Activated CD4-positive, alpha-beta T cell treated with anti-CD3 and anti-CD28 coated beads, Interleukin-2, Interleukin-6, amounts not matched to agents 100 ng/mL and 50 ng/mL, durations not matched to agents 16 hours and 8 hours (primary cell): ENCODE data around the gene FAXDC2.
A peak's percentile ranks its signal among the peaks of the same experiment; 100 is the strongest.
"Not testable (repeated sequence)": the region's sequence is repeated elsewhere in the genome, so short reads cannot be mapped to it uniquely, and the experiment has no call there.

ENCODE experiments used
- DNase-seq: peaks from one replicate; pipeline ENCODE4 v3.0.0-alpha.2; 2020

FAXDC2 gene

GRCh38 chr5:154829589-154830218, 20.7 kb downstream of the FAXDC2 start:
- DNase-seq = peak; percentile 43

GRCh38 chr5:154829181-154829588, 21.2 kb downstream of the FAXDC2 start:
- no peak for DNase-seq

- DNase-seq = no peak
These were observed 26.3 kb downstream of the FAXDC2 start for GRCh38 chr5:154824070-154824469.

DNA sequence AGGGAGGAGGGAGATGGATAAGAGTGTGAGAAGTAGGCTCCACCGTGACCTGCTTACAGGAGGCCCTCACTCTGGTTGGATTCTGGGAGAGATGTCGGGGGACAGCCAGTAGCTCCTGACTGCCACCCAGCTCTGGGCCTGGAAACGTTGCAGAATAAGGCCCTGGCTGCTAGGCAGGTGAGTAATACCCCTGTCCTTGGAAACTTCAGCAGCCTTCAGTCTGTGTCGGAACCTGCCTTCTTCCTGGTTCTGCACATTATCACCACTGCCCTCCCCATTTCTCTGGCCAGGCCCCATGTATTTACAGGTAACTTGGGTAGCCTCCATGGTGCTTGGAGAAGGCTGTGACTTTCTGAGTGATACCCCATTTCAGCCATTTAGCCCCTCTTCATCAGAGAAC, 26.8 kb downstream of the FAXDC2 start:
- no peak for DNase-seq

DNA sequence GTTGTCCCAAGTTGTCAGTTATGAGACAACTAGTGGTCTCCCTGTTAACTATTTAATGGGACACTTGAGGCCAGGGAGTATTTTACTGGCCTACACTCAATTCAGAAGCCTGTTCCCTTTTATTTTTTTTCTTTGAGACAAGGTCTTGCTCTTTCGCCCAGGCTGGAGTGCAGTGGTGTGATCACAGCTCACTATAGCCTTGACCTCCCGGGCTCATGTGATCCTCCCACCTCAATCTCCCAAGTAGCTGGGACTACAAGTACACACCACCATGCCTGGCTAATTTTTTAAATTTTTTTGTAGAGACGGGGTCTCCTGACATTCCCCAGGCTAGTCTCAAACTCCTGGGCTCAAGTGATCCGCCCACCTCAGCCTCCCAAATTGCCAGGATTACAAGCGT, 27.5 kb downstream of the FAXDC2 start:
- not testable (repeated sequence) for DNase-seq

- DNase-seq = no peak
These were observed 30.0 kb downstream of the FAXDC2 start for GRCh38 chr5:154820383-154820782.

GRCh38 chr5:154819546-154819945, 30.9 kb downstream of the FAXDC2 start:
- DNase-seq = no peak

DNA sequence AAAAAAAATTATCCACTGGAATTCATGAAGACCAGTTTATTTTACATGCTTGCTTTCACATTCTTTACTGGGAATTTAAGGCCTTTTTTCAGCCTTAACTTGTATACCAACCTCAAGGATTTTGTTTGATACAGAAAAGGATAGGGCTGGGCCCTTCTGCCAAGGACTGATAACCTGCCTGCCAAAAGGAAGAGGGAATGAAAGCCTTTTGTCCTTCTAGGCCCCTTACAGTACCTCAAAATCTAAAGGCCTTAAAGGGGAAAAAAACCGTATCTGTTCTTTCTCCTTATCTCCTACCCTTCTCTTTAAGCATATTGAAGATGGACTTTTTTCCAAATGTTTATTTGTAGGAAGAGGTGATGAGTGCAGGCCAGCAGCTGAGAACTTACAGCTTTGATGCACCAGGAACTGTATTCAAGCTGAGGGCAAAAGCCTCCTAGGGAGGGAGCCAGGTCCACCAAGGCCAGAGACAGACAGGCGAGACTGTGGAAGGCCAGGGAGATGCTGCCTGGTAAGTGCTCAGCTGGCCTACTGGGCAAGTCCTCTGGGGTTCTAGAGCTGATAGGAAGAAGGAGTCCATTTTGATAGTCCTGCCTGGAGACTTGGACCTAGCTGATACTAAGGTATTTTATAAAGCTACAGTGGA, 31.8 kb downstream of the FAXDC2 start:
- no peak for DNase-seq

DNA sequence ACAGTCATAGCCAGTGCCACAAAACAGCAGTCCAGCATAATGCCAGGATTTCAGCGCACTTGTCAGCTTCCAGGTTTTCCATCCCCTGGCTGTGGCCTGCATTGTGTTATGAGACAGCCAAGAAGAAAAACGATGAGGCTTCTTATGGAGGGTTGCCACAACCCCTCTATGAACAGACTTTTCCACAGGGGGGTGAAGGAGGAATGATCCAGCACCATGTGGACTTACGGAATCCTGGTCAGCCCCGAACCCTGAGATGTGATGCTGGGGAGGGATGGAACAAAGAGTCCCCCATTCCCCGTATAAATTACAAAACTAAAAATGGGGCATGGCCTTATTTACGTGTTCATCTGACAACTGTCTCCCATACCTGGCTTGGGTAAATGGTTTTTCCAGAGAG, 32.6 kb downstream of the FAXDC2 start:
- DNase-seq = no peak

DNA sequence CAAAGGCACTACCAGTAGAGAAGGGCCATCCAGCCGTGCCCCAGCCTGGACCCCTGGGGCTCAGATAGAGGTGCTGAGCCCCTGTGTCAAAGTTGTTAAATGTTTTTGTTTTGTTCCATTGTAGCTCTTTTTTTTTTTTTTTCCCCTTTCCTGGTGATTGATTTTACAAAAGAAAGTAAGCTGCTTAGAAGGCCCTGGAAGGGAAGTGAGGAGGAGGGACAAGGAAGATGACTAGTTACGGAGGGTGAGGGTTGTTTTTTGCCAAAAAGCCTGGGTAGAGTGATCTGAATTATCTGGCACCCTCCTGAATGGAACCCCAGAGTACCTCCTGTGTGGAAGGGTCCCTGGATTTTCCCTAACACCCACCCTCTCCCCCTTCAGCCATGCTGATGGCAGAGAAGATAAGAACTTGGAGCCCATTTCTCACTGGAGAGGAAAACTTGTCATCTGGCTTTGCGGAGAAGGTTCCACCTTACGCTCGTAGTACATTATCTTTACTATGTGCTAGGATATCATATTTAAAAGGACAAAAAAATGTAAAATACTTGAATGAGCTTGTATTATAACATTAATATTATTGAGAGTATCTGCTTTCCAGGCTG, 33.4 kb downstream of the FAXDC2 start:
- DNase-seq = no peak

DNA sequence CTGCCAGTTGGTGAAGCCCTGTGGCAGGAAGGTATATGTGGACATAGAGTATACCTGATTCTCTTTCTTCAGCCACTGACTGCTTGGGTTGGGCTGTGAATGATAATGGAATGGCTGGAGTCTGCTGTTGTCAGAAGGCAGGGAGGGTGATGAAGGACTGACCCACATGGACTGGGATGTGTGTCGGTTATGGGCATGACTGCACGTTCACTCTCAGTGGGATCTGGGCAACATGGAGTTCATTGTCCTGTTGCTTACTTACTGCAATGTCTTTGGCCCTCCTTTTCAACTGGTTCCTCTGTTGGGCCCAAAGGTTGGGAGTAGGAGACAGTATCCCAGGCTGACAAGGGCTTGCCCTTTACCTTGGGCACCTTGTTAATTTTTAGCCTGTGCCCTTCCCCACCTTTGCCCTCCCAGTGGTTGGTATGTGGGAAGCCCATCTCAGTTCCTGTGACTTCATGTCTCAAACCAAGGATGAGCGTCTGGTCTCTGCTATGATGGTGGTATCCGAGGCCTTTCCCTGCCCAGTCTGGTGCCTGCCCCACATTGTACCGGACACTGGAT, 34.6 kb downstream of the FAXDC2 start:
- no peak for DNase-seq

- no peak for DNase-seq
These were observed 35.4 kb downstream of the FAXDC2 start for GRCh38 chr5:154815025-154815424.

- no peak for DNase-seq
These were observed 36.7 kb downstream of the FAXDC2 start for GRCh38 chr5:154813736-154814135.

DNA sequence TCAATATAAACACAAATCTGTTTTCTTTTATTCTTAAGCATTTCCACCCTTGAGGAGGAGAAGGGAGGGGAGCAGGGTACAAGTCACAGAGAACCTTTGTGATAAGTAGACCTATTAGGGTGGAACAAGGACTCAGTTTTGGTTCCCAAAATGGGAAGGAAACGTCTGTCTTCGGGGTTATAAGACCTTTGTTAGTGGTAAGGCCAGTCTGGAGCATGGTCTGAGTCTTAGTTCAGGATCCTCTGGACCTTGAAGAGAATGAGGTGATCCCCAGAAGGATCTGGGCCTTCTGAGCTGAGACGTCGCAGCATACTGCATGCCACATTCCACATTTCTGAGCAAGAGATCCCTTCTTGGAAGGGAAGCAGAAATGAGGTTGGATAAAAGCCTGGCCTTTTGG, 37.2 kb downstream of the FAXDC2 start:
- DNase-seq = no peak

- peak; percentile 67 for DNase-seq
These were observed 38.5 kb downstream of the FAXDC2 start for GRCh38 chr5:154811653-154812465.

DNA sequence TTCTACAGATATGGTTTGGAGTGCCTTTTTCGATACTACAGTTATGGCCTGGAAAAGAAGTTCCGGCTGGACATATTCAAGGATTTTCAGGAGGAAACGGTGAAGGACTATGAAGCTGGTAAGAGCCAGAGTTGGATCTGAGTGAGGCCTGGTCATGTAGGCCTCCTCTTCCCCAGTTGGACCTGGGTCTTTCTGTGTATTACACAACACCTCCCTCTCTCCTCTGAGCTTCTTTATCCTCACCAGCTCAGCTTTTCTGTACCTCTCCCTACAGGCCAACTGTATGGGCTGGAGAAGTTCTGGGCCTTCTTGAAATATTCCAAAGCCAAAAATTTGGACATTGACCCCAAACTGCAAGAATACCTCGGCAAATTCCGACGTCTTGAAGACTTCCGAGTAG, 39.2 kb downstream of the FAXDC2 start:
- DNase-seq = no peak

DNA sequence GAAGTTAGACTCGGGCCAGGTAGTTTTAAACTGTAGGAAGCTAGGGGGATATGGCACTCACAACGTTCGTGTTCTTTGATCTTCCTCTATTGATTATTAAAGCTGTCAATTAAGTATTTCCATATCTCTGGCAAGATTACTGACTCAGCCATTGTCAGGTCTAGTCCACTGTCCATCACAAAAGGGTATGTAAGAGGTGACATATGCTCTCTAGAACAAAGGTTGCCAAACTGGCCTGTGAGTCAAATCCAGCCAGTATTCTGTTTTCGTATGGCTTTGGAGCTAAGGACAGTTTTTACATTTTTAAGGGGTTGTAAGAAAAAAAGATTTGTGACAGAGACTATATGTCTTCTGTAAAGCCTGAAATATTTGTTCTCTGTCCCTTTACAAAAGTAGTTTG, 44.2 kb downstream of the FAXDC2 start:
- no peak for DNase-seq

- DNase-seq = no peak
These were observed 48.4 kb downstream of the FAXDC2 start for GRCh38 chr5:154802050-154802449.

GRCh38 chr5:154801083-154801482, 49.3 kb downstream of the FAXDC2 start:
- DNase-seq = no peak

GRCh38 chr5:154800582-154800981, 49.8 kb downstream of the FAXDC2 start:
- DNase-seq = no peak

GRCh38 chr5:154797762-154798161, 52.6 kb downstream of the FAXDC2 start:
- no peak for DNase-seq

DNA sequence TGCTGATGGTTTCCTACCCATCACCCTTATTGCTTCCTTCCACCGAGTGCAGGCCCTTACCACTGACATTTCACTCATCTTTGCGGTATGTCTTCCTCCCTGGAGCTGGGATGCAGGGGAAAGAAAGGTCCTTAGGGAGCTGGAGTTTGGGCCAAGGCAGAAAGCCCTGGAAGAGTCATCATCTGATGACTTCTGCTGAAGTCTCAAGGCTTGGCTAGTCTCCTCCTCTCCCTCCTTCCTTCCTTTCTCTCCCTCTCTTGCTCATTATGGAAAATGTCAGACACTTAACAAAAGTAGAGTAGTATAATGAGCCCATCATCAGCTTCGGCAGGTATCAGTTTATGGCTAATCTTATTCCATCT, 55.2 kb downstream of the FAXDC2 start:
- DNase-seq = no peak

DNA sequence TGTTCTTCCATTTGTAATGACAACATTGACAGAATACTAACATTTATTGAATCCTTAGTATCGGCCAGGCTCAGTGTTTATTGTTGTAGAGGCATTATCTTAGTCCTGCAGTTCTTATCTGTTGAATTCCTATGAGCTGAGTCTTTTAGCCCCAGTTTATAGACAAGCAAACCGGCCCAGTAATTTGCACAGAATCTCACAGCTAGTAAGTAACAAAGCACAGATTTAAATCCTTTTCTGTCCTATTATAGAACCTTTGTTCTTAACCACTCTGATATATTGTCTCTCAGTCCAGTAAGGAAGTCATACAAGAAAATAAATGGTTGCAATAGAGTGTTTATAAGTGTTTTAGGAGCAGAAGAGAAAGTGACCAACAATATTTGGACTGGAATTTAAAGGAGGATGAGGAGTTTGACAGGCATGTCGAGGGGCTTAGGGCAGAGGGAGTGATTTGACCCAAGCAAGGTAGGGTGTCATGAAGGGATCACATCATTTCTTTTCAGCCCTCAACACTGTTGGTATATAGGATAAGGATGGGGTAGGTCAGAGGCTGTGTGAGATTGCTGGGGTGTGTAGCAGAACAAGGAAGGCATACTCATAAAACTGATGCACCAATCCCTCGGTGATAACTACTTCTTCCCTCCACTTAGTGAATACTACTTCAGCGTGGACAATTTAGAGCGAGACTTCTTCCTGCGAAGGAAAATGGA, 55.7 kb downstream of the FAXDC2 start:
- no peak for DNase-seq
